GM19351 (cell line): ENCODE results near the gene ARID3C.
"Not testable (repeated sequence)": the region's sequence is repeated elsewhere in the genome, so short reads cannot be mapped to it uniquely, and the experiment has no call there.

Experiments used
- ATAC-seq: cut with Tn5 transposase; IDR thresholded peaks from one replicate; pipeline ENCODE4 v1.9.1; 2021; ENCODE audit warnings: mild to moderate bottlenecking, moderate library complexity; ENCODE audit not compliant: unreplicated experiment

ARID3C gene

DNA sequence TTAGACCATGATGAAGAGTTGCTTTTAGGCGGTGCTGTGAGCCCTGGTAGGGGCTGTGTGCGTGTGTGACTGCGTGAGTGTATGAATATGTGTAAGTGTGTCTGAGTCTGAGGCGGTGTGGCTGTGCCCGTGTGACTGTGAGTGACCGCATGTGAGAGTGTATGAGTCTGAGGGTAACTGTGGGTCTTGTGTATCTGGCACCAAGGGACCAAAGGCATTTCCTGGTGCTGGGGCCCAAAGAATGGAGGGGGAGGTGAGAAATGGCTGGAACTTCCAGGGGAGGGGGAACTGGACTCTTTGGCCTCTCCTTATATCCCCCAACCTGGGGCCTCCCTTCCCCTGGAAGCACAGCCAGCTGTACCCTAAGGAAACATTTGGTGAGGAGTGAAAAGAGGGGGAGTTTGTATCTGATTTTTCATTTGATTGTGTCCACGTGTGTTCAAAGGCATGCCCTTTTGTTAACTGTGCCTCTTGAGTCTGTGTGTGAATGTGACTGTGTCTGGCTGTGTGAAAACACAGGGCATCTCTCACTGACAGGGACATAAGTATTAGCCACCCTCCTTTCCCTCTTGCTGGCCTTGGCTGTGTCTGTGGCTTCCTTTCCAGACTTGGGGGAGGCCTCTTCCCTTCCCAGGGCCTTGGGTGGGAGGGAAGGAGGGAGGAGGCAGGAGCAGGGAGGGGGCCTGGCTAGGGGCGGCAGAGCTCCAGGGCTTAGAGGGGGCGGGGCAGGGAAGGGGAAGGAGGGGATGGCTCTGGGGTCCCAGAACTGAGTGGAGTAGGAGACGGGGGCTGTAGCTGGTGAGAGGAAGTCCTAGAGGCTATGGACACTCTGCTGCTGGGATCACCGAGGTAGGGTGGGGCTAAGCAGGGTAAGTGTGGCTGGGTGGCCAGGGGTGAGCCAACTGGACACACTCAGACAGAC is 24.5 kb upstream of the ARID3C start:
- no peak for ATAC-seq

DNA sequence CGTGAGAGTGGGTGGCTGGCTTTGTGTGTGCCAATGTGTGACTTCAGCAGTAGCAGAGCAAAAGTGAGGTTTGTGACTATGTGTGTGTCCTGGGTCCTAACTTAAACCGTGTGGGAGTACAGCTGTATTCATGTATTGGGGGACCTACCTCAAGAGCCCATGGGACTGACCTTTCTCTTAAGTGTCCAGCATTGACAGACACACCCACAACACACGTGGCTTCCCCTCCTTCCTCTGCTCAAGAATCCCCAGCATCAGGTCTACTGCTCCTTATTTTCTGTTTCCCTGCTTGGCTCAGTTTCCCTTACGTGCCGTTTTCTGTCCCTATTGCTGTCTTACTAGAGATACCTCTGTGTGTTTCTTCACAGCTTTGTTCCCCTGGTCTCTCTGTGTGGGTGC is 23.7 kb upstream of the ARID3C start:
- ATAC-seq = no peak

- peak; percentile 40 for ATAC-seq
Observed at GRCh38 chr9:34651876-34652601, 23.2 kb upstream of the ARID3C start, which contains the start of gene IL11RA. Gene IL11RA, plus strand, starts transcription at chr9:34652185. Its CDS starts 3,033 bp downstream, at chr9:34655218.

GRCh38 chr9:34651321-34651720 is 22.5 kb upstream of the ARID3C start:
- no peak for ATAC-seq

GRCh38 chr9:34650816-34651215 is 21.9 kb upstream of the ARID3C start:
- no peak for ATAC-seq

- no peak for ATAC-seq
Observed at GRCh38 chr9:34648673-34649072, 19.8 kb upstream of the ARID3C start.

- no peak for ATAC-seq
Observed at GRCh38 chr9:34647651-34648050, 18.8 kb upstream of the ARID3C start.

DNA sequence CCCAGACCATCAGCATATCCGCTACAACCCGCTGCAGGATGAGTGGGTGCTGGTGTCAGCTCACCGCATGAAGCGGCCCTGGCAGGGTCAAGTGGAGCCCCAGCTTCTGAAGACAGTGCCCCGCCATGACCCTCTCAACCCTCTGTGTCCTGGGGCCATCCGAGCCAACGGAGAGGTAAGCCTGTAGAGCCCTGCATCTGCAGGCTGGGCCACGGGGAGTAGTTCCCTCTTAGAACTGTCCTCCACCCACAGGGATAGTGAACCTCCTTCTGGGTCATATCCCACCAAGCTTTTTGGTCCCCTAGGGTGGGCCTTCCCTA is 18.2 kb upstream of the ARID3C start:
- no peak for ATAC-seq

DNA sequence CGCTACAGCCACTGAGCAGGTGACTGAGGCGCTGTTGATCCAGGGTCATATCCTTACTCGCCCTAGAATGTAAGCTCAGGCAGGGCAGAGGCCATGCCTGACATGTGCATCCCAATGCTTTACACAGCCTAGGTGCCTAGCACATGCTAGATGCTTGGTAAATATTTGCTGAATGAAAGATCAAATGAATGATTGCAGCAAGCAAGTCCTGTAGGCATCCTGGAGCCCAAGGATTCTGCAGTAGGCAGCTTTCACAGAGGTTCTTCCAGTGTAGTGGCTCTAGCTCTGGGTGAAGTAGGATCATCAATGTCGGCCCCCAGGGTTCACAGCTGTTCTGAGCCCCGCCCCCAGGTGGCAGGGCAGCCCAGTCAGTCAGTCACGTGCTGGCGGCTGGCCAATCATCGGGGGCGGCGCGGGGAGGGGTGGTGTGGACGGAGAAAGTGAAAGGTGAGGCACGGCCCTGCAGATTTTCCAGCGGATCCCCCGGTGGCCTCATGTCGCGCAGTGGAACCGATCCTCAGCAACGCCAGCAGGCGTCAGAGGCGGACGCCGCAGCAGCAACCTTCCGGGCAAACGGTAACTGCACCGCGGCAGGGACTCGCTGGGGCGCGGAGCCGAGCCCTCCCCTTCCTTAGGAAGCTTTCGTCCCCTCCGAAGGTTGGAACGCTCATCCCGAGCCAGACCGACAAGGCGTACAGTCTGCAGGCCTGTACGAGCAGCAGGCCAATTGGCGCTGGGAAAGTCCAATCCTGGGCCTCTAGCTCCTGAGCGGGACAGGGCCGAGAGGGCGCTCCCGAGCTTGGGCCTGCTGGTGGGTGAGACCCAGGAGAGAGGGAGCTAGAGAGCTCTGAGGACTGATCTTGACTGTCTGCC is 17.6 kb upstream of the ARID3C start, which contains the start of gene GALT:
Gene GALT, plus strand, starts transcription at position 465 of the 873 bp plus-strand sequence. Its CDS starts 30 bp downstream, at position 495.
- ATAC-seq = peak; percentile 90

- no peak for ATAC-seq
Observed at GRCh38 chr9:34644766-34645314, 16.0 kb upstream of the ARID3C start.

- ATAC-seq = no peak
Observed at GRCh38 chr9:34642679-34643078, 13.8 kb upstream of the ARID3C start.

GRCh38 chr9:34639322-34639721 is 10.5 kb upstream of the ARID3C start:
- not testable (repeated sequence) for ATAC-seq

DNA sequence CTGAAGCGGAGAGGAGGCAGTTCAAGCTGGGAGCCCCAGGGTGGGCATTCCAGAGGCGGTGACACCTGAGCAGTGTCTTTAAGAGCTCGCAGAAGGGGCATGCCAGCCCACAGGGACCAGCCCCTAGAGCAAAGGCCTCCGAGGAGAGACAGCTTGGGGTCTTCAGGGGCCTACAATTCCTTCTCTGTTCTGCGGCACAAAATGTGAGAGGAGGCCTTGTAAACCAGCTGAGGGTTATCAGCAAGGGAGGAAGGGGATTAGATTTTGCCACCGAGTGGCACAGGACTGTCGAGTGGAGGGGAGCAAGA is 9.2 kb upstream of the ARID3C start:
- ATAC-seq = no peak

DNA sequence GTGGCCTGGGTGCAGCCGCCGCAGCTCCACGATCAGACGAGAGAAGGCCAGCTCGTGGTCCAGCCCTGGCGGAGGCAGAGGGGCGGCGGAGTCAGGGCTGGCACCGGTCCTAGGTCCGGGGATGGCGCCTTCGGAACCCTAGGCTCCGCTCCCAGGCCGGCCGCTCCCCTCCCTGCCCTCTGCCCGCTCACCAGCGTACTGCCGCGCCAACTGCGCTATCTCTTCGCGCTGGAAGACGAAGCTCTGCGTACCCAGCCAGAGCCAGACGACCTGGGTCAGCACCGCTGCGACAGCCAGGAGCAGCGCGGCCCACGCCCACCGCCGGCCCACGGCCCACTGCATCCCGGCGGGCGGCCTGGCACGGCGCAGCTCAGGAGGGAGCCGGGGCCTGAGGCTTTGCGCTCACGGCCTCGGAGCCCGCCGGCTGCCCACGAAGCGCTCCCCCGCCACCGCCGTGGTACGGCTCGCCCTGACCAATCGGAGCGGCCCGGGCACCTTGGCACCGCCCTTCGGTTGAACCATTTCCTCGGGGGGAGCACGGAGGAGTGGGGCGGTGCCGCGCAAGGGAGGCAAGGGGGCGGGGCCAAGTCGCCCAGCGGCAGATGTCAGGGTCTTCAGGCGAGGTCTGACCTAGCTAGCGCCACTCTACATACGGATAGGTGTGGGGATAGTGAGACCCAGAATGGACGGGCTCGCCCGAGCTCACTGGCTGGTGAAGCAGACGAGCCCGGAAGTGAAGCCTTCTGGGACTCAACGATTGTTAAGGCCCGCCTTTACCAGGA is 8.7 kb upstream of the ARID3C start, which contains the start of gene SIGMAR1:
Gene SIGMAR1, minus strand, starts transcription at position 432 of the 782 bp plus-strand sequence. Its CDS starts 90 bp downstream, at position 342.
- peak; percentile 81 for ATAC-seq

- ATAC-seq = no peak
Observed at GRCh38 chr9:34636791-34637355, 8.0 kb upstream of the ARID3C start.

DNA sequence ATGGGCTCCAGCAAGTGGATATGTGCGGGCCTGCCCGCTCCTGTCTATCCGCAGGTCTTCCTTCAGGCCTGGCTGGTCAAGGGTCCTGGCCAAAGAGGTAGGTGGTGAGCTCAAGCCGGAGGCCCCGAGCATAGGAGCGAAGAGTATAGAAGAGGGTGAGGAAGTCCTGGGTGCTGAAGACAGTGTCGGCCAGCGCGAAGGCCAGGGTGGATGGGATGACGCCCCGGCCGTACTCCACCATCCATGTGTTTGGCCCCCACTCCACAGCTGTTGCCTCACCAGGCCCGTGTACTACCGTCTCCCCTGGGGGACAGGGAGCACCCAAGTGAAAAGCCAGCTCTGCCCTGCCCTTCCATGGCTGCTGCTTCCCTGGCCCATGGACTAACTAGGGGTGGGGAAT is 6.7 kb upstream of the ARID3C start:
- ATAC-seq = no peak

DNA sequence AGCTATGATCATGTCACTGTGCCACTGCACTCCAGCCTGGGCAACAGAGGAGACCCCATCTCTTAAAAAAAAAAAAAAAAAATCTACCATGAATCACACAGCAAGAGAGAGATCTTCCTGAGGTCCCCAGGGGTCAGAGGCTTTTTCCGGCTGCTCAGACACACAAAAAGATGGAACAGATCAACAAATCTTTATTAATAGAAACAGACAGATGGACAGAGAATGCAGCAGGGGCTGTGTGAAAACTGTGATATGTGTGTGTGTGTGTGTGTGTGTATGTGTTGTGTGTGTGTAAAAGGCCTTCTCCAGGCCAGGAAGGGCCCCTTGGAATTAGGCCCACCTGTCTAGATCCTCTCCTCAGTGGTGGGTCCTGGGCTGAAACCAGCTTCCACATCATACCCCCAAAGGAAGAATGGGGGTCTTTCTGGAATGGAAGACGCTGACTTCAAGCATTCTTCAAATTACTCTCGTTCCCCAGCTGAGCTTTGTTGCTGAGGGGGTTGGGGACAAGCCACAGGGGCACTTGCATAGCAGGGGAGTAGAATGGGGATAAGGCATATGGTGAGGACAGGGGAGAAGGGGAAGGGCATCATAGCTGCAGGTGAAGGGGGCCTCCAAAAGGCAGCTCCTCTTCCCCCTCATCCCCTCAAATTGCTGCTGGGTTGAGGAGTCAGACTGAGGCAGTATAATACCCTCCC is 5.8 kb upstream of the ARID3C start:
- no peak for ATAC-seq

GRCh38 chr9:34633851-34634550 is 5.1 kb upstream of the ARID3C start:
- ATAC-seq = peak; percentile 30
